Astrocyte (in vitro differentiated cells and primary cell): Measurements from ENCODE around the gene ASB5. TPM values are rescaled to one million over a fixed set of nuclear protein-coding genes. Genes with fewer than 3 reads are reported as not detected.
A peak's percentile ranks its signal among the peaks of the same experiment; 100 is the strongest.

ENCODE experiments used
- DNase-seq: peaks from one replicate; pipeline ENCODE4 v3.0.0-alpha.2; 2010; ENCODE audit warnings: low read depth
- FAIRE-seq: peaks from 2 replicates; lab custom pipeline; 2011; peaks lifted over from hg19 to GRCh38; lab: Jason Lieb, UNC
- H2AFZ ChIP-seq: 2 replicates; pipeline ENCODE4 v1.6.0; 2012; ENCODE audit warnings: low read depth, low read length, inconsistent platforms
- H3K27ac ChIP-seq: 2 replicates; pipeline ENCODE4 v1.5.1; 2011; ENCODE audit warnings: low read depth, low read length, inconsistent platforms
- H3K27me3 ChIP-seq: 2 replicates; pipeline ENCODE4 v1.6.0; 2011; ENCODE audit warnings: low read length, inconsistent platforms; ENCODE audit not compliant: insufficient read depth
- H3K36me3 ChIP-seq: 2 replicates; pipeline ENCODE4 v1.5.1; 2011; ENCODE audit warnings: low read length, inconsistent platforms; ENCODE audit not compliant: insufficient read depth
- H3K4me1 ChIP-seq: 2 replicates; pipeline ENCODE4 v1.5.1; 2011; ENCODE audit warnings: low read length, inconsistent platforms; ENCODE audit not compliant: insufficient read depth
- H3K4me2 ChIP-seq: 2 replicates; pipeline ENCODE4 v1.6.0; 2012; ENCODE audit warnings: low read length, inconsistent platforms
- H3K4me3 ChIP-seq: 2 replicates; pipeline ENCODE4 v1.5.1; 2011; ENCODE audit warnings: low read depth, mild to moderate bottlenecking, low read length, inconsistent platforms; ENCODE audit not compliant: insufficient read depth
- H3K79me2 ChIP-seq: 2 replicates; pipeline ENCODE4 v1.6.0; 2012; ENCODE audit warnings: mild to moderate bottlenecking, low read length, inconsistent platforms; ENCODE audit not compliant: insufficient read depth
- H3K9ac ChIP-seq: 2 replicates; pipeline ENCODE4 v1.6.0; 2012; ENCODE audit warnings: mild to moderate bottlenecking, low read length, inconsistent platforms
- H3K9me3 ChIP-seq: 2 replicates; pipeline ENCODE4 v1.5.1; 2012; ENCODE audit warnings: low read depth, mild to moderate bottlenecking, low read length, inconsistent platforms; ENCODE audit not compliant: insufficient read depth
- H4K20me1 ChIP-seq: 2 replicates; pipeline ENCODE4 v1.6.0; 2012; ENCODE audit warnings: low read length, inconsistent platforms; ENCODE audit not compliant: insufficient read depth
- H3K27ac Mint-ChIP-seq: one replicate; pipeline ENCODE4 v1.8.0; 2021; ENCODE audit warnings: mild to moderate bottlenecking, mixed read lengths; ENCODE audit not compliant: unreplicated experiment
- H3K27me3 Mint-ChIP-seq: one replicate; pipeline ENCODE4 v1.8.0; 2021; ENCODE audit warnings: low read depth, mixed read lengths; ENCODE audit not compliant: unreplicated experiment
- H3K36me3 Mint-ChIP-seq: one replicate; pipeline ENCODE4 v1.8.0; 2021; ENCODE audit warnings: low read depth, mixed read lengths; ENCODE audit not compliant: unreplicated experiment
- H3K4me1 Mint-ChIP-seq: one replicate; pipeline ENCODE4 v1.8.0; 2021; ENCODE audit warnings: low read depth, mixed read lengths; ENCODE audit not compliant: unreplicated experiment
- H3K4me3 Mint-ChIP-seq: one replicate; pipeline ENCODE4 v1.8.0; 2021; ENCODE audit warnings: mild to moderate bottlenecking, moderate library complexity, mixed read lengths; ENCODE audit not compliant: unreplicated experiment
- H3K9me3 Mint-ChIP-seq: one replicate; pipeline ENCODE4 v1.8.0; 2021; ENCODE audit warnings: mild to moderate bottlenecking, mixed read lengths; ENCODE audit not compliant: unreplicated experiment
- EZH2 ChIP-seq: IDR thresholded peaks from 2 replicates; pipeline ENCODE4 v1.6.1; 2012; ENCODE audit warnings: mild to moderate bottlenecking, low read length, inconsistent platforms; ENCODE audit not compliant: insufficient read depth
- total RNA-seq: library from RNA; stranded (reverse); gene quantifications from 2 replicates; pipeline ENCODE4 v1.2.1, GENCODE V29; 2021
- TF ChIP-seq, protein P1 (sequence below): IDR thresholded peaks from 2 replicates; pipeline ENCODE4 v1.5.1; 2011; ENCODE audit warnings: low read depth, mild to moderate bottlenecking, inconsistent platforms, low read length, moderate library complexity; ENCODE audit not compliant: insufficient read depth

ASB5 gene
- total RNA-seq, 1 donor from 2014 or later = 0.43 TPM

DNA sequence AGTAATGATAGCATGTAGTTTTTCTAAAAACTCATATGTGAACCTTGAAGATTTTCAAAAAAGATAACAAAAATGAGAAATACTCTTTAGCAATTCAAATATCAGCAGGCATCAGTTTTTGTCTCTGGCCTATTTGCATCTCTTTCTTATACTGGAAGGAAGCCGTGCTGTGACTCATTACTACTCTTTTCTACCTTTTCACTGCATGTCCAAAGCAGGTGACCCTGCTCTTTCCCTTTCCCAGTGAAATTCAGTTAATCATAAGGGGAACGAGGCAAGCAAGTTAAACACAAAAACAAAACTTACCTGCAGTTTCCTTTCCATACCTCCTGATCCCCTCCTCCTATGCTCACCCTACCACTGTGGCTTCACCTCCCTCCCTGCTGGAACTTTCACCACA is 83.0 kb downstream of the ASB5 start:
- FAIRE-seq = no peak
- H3K36me3 Mint-ChIP-seq = no peaks in the 10 kb centered on the region

DNA sequence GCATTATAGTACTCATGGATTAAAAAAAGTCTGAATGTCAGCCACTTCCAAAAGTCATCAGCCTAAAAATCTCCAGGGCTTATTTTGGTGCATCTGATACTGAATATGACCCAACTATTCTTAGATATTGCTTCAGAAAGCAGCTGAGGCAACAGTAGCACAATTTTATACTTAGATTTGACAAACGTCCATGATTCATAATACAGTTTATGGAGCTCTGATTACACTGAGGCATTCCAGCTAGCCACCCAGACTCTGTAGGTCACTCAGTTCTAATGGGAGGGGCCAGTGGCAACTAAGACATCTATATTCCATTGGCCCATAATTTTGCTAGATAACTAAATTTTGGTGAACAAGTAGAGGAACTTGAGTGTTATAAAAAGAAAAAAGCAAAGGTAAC is 84.0 kb downstream of the ASB5 start:
- Histone ChIP-seq H2AFZ (no peak overlapping the region), H3K27ac (no peak overlapping the region), H3K4me1 (peaks cover 7% of the 10 kb centered on the region), H3K9ac (no peak overlapping the region), H3K36me3 (no peaks in the 10 kb centered on the region), H3K9me3 (no peaks in the 10 kb centered on the region), H3K4me3 (no peak overlapping the region), H3K79me2 (no peaks in the 10 kb centered on the region), H4K20me1 (no peaks in the 10 kb centered on the region), H3K27me3 (no peaks in the 10 kb centered on the region), H3K4me2 (no peak overlapping the region)
- TF ChIP-seq, protein P1, sequence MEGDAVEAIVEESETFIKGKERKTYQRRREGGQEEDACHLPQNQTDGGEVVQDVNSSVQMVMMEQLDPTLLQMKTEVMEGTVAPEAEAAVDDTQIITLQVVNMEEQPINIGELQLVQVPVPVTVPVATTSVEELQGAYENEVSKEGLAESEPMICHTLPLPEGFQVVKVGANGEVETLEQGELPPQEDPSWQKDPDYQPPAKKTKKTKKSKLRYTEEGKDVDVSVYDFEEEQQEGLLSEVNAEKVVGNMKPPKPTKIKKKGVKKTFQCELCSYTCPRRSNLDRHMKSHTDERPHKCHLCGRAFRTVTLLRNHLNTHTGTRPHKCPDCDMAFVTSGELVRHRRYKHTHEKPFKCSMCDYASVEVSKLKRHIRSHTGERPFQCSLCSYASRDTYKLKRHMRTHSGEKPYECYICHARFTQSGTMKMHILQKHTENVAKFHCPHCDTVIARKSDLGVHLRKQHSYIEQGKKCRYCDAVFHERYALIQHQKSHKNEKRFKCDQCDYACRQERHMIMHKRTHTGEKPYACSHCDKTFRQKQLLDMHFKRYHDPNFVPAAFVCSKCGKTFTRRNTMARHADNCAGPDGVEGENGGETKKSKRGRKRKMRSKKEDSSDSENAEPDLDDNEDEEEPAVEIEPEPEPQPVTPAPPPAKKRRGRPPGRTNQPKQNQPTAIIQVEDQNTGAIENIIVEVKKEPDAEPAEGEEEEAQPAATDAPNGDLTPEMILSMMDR = no peak
- no peak for TF ChIP-seq EZH2
- FAIRE-seq (no peak), DNase-seq (peak; percentile 71)
- no peak overlapping the region for H3K4me3 Mint-ChIP-seq
- no peaks in the 10 kb centered on the region for H3K9me3 Mint-ChIP-seq
- H3K4me1 Mint-ChIP-seq = peaks cover 5% of the 10 kb centered on the region
- H3K27ac Mint-ChIP-seq = no peak overlapping the region
- no peaks in the 10 kb centered on the region for H3K36me3 Mint-ChIP-seq
- H3K27me3 Mint-ChIP-seq = no peaks in the 10 kb centered on the region

More for the DNA sequence above, 83.0 kb downstream of the ASB5 start:
- Mint-ChIP-seq H3K4me1 (peaks cover 7% of the 10 kb centered on the region), H3K9me3 (no peaks in the 10 kb centered on the region), H3K27ac (no peak overlapping the region), H3K4me3 (no peak overlapping the region), H3K27me3 (no peaks in the 10 kb centered on the region)
- no peak for DNase-seq
- Histone ChIP-seq H3K27me3 (no peaks in the 10 kb centered on the region), H3K9ac (no peak overlapping the region), H4K20me1 (no peaks in the 10 kb centered on the region), H3K9me3 (no peaks in the 10 kb centered on the region), H3K36me3 (no peaks in the 10 kb centered on the region), H3K4me3 (no peak overlapping the region), H2AFZ (peak overlapping the region; percentile 18), H3K79me2 (no peaks in the 10 kb centered on the region), H3K27ac (no peak overlapping the region), H3K4me2 (no peak overlapping the region), H3K4me1 (peaks cover 7% of the 10 kb centered on the region)
- no peak for TF ChIP-seq EZH2
- TF ChIP-seq, protein P1 = no peak

Other genes with a start within 250 kb of the ASB5 start
- 1.8 and 2.0 TPM in 2 replicates for gene WDR17, start 203.4 kb downstream of the ASB5 start, total RNA-seq
- gene SPATA4, start 73.6 kb downstream of the ASB5 start, total RNA-seq = 0.32 and 0.46 TPM in 2 replicates
- 207 and 225 TPM in 2 replicates for gene SPCS3, start 50.7 kb upstream of the ASB5 start, total RNA-seq